Esophagus squamous epithelium (tissue), 4 donors: ENCODE measurements around the gene GLMN.

Experiments
- CTCF ChIP-seq, 6 experiments: fragments of 450-650 bp in 4 of 6; fragments of 200-600 bp in 2 of 6; sonication (generic) in 2 of 6; IDR thresholded peaks; one replicate each; pipeline ENCODE4 v1.5.1; 2016 to 2019; ENCODE audit warnings: antibody characterized with exemption in 6 of 6, mild to moderate bottlenecking in 4 of 6, moderate library complexity in 4 of 6
- POLR2A ChIP-seq, 4 donors: fragments of 450-650 bp; IDR thresholded peaks; one replicate each; pipeline ENCODE4 v1.6.1; 2017; ENCODE audit warnings: antibody characterized with exemption in 4 of 4, mild to moderate bottlenecking in 4 of 4, moderate library complexity in 3 of 4

- TF ChIP-seq CTCF (IDR thresholded peaks at IDR 0.05), result no peak
- no peak for TF ChIP-seq POLR2A (IDR thresholded peaks at IDR 0.05)
Measured at GRCh38 chr1:92244376-92244775, 54.4 kb downstream of the GLMN start.
